ENCODE measurements around the gene CRELD2.

The CRELD2 gene

GRCh38 chr22:49885281-49885680 is 33.2 kb upstream of the CRELD2 start:
- peaks cover 49% of the 10 kb centered on the region for H3K36me3 ChIP-seq
- no peak overlapping the region for H3K27ac ChIP-seq
- TF ChIP-seq CTCF (IDR thresholded peaks at IDR 0.05): no peak
- no peaks in the 10 kb centered on the region for H3K27me3 ChIP-seq
- H3K9me3 ChIP-seq: no peaks in the 10 kb centered on the region
- no peak overlapping the region for H3K4me3 ChIP-seq (ENCODE audit: low read depth in 1 of 2, low read length in 1 of 2)
- H3K4me1 ChIP-seq (ENCODE audit: control insufficient read depth in 1 of 2, insufficient read depth in 1 of 2, low read depth in 1 of 2, low read length in 1 of 2): no peaks in the 10 kb centered on the region

- TF ChIP-seq CTCF (IDR thresholded peaks at IDR 0.05): no peak
- no peak overlapping the region for H3K4me3 ChIP-seq (ENCODE audit: low read depth in 1 of 2, low read length in 1 of 2)
- H3K27ac ChIP-seq: no peak overlapping the region
- H3K27me3 ChIP-seq: no peaks in the 10 kb centered on the region
- H3K36me3 ChIP-seq: peaks cover 49% of the 10 kb centered on the region
- no peaks in the 10 kb centered on the region for H3K4me1 ChIP-seq (ENCODE audit: control insufficient read depth in 1 of 2, insufficient read depth in 1 of 2, low read depth in 1 of 2, low read length in 1 of 2)
- no peaks in the 10 kb centered on the region for H3K9me3 ChIP-seq
Observed at GRCh38 chr22:49885881-49886280, 32.6 kb upstream of the CRELD2 start.

GRCh38 chr22:49886346-49887063 is 31.9 kb upstream of the CRELD2 start:
- Histone ChIP-seq H3K9me3 (no peaks in the 10 kb centered on the region), H3K4me3 (ENCODE audit: low read depth in 1 of 2, low read length in 1 of 2) (no peak overlapping the region), H3K4me1 (ENCODE audit: control insufficient read depth in 1 of 2, insufficient read depth in 1 of 2, low read depth in 1 of 2, low read length in 1 of 2) (no peaks in the 10 kb centered on the region), H3K36me3 (peaks cover 49% of the 10 kb centered on the region), H3K27ac (no peak overlapping the region), H3K27me3 (no peaks in the 10 kb centered on the region)
- no peak for TF ChIP-seq CTCF (IDR thresholded peaks at IDR 0.05)

GRCh38 chr22:49887064-49887451 is 31.4 kb upstream of the CRELD2 start:
- TF ChIP-seq CTCF (IDR thresholded peaks at IDR 0.05): no peak
- Histone ChIP-seq H3K27me3 (no peaks in the 10 kb centered on the region), H3K9me3 (no peaks in the 10 kb centered on the region), H3K4me1 (ENCODE audit: control insufficient read depth in 1 of 2, insufficient read depth in 1 of 2, low read depth in 1 of 2, low read length in 1 of 2) (no peaks in the 10 kb centered on the region), H3K36me3 (peaks cover 49% of the 10 kb centered on the region), H3K27ac (no peak overlapping the region), H3K4me3 (ENCODE audit: low read depth in 1 of 2, low read length in 1 of 2) (no peak overlapping the region)

GRCh38 chr22:49887702-49888101 is 30.7 kb upstream of the CRELD2 start:
- Histone ChIP-seq H3K27me3 (no peaks in the 10 kb centered on the region), H3K9me3 (no peaks in the 10 kb centered on the region), H3K36me3 (peaks cover 54% of the 10 kb centered on the region), H3K27ac (no peak overlapping the region), H3K4me1 (ENCODE audit: control insufficient read depth in 1 of 2, insufficient read depth in 1 of 2, low read depth in 1 of 2, low read length in 1 of 2) (no peaks in the 10 kb centered on the region), H3K4me3 (ENCODE audit: low read depth in 1 of 2, low read length in 1 of 2) (no peak overlapping the region)
- TF ChIP-seq CTCF (IDR thresholded peaks at IDR 0.05): no peak
